Limb (tissue), 2 donors: ENCODE measurements around the gene ZDHHC1.

Experiments
- DNase-seq, 2 donors: peaks; one replicate each; pipeline ENCODE4 v3.0.0-alpha.2; 2016; ENCODE audit errors: extremely low spot score in 2 of 2

Gene ZDHHC1

DNA sequence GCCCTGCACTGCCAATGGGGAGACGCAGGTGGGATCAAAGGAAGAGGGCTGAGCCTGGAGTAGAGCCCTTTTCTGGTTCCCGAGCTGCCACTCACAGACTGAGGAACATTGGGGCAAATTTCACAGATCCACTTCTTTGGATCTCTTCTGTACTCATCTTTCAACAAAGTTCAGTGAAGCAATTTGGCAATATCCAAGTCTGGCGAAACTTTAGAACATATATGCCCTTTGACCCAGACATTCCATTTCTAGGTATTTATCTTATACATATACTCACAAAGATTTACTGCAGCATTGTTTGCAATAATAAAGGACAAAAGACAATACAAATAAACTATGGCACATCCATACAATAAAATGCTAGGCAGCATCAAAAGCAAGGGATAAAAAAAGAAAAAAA, 4.9 kb downstream of the ZDHHC1 start:
- DNase-seq, result no peak

DNA sequence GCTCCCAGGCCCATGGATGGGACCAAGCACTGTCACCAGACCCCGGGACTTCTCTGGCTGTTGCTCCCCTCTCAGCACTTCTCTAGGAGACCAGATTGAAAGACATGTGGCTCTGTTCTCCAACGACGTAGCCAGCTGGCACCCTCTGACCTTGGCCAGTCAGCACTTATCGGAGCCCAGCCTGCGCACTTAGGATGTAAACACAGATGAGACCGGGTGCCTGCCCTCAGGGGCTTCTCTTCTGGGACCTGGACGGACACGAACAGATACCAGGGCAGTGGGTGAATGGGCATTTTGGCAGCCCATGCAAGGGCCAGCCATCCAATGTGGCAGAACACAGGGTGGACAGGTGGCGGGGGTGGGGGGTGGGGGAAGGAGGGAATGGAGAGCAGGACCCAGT, 6.6 kb downstream of the ZDHHC1 start:
- DNase-seq, result no peak

DNA sequence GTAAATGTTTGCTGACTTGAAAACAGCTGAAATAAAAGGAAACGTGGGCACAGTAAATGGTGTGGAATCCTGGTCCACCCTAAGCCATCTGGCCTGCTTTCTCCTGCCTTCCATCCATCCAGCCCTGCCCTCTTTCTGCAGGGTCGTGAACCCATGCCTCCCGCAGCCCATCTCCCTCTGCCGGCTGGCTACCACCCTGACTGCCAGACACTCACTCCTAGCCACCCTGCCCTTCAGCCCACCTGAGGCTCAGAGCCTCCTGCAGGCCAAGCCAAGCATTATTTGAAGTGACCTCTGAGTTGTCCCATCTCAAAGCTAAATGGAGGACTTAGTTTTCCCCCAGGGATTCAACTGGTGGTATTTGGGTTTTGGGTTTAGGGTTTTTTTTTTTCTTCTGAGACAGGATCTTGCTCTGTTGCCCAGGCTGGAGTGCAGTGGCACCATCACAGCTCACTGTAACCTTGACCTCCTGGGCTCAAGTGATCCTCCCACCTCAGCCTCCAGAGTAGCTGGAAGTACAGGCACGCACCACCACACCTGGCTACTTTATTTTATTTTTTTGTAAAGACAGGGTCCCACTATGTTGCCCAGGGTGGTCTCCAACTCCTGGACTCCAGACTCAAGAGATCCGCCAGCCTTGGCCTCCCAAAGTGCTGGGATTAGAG, 8.4 kb downstream of the ZDHHC1 start:
- no peak for DNase-seq

DNA sequence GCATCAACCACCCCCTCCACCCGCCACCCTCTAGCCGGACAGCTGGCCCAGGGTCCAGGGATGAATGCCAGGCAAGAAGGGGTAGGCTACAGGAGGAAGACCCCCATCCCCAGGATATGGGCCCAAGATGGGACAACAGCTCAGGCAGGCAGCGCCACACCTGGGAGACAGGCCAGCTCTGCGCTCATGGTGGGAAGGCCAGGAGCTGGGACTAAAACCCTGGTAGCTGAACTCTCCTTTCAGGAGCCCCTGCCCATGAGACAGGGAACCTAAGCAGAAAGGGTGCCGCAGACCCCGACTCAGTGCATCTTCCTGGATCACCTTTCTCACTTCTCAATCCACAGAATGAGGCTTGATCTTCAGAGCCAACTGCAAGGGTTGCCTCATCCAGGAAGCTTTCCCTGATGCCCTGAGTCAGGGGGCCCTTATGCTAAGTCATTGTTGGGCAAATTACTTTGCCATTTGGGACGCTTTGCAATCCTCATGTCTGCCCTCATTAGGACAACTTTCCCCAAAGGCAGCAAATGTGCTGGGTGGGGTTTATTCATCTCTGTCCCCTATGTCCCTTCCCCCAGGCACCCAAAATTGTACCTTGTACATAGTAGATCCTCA, 9.0 kb downstream of the ZDHHC1 start:
- DNase-seq, result no peak

DNA sequence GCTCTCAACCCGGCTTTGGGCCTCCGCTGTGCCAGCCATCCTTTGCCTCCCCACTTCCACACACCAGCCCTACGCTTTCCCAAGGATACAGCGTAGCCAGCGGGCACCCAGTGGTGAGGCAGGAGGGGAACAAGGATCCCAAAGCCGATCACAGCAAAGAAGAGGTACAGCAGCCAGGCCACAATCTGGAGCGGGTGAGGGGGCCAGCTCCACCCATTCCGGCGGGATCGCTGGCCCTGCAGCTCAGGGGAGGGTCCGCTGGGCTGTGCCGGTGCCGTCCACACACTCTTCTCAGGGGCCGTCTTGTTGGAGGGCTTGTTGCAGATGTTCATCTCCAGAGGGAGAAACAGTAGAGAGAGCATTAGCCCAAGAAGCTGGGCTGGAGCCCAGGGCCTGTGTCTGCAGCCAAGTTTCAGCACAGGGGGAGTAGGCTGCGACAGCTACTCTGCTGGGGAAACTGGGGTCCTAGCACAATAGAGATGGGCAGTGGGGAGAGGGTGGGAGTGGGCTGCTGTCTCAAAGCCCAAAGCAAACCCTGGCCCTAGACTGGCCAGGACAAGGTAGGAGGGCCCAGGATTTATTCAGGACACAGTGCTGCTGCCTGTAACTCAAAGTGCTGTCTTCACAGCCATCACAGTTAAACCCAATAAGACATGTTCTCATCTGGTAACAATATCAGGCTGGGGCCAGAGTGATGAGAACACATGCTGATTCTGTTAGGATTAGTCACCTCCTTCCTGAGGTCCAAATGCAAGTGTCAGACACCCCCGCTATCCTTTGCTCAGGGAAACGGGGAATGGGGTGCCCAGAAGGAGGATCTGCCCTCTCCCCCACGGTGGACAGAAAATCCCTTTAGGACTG, 9.9 kb downstream of the ZDHHC1 start:
- peak in 1 of 2 donors; percentile 56 for DNase-seq

DNA sequence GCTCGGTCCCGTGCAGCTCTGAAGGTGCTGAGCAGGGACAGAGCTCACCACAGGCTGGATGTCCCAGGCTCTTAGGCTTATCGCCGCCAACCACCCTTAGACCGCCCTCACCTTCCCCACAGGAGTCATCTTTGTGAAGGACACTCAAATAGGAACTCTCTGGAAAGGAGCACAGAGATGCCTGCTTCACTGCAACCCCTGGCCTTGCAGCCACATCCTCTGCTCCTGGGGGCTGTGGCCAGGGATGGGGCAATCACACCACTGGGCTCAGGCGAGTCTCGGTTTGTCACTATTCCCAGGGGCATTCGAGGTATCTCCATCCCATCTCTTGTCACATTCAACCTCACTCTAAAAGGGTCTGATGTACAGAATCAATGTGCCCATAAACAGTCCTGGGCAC, 10.9 kb downstream of the ZDHHC1 start:
- DNase-seq, result no peak

DNA sequence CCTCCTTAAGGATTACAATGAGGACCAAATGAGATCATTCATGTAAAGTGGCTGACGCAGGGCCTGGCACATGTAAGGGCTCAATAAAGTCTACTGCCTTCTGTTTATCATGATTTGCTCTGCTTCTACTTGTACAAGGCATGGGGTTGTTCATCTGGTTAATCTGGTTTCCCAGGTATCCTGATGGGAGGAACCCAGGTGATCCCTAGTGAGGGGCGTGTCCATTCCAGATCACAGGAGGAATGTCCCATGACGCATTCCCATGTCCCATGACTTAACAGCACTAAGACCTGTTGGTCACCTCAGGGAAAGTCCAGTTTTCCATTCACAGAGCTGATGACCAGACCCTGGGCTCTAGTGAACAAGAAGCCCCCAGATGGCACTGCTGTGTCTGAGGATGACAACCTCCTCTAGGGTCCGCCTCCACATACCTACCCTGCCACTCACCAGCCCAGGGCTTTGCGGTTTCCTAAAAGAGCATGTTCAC, 11.5 kb downstream of the ZDHHC1 start:
- no peak for DNase-seq

DNA sequence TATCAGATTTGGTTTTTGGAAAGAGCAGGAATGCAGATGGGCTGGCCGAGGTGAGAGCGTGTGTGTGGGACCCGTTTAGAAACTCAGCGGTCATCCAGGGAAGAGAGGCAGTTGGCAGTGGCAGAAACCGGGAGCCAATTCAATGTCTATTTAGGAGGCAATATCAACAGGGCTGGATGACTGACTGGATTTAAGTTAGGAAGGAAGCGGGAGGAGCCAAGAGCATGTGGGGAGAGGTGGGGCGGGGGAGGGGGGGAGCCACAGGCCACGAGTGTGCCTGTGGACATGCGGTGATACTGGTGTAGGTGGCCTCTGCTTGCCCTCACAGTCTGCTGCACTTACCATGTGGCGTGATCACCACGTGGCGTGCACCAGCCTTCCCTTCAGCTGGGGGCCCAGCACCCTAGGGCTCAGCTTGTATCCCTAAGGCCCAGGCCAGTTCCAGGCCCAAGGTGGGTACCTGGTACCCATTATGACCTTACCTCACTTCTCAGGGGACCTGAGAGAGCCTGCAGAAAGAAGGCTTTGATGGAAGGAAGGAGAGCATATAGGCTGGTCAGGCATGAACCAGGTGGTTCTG, 12.2 kb downstream of the ZDHHC1 start:
- no peak for DNase-seq

DNA sequence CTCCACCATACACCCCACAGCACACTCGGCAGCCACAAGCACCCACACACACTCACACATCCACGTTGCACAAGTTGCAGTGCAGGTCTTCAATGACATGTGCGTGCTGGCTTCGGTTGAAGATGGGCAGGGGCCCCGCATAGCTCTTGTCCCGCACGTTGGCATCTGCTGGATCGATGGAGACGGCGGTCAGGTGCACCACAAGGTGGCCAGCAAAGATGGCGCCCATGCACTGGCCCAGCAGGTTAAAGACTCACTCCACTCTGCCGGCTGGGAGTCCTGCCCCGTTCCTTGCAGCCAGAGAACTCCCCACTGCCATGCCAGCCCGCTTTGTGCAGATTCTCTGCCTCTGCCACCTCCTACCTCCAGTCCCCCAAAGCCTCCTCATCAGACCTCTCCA, 15.4 kb downstream of the ZDHHC1 start:
- no peak for DNase-seq

DNA sequence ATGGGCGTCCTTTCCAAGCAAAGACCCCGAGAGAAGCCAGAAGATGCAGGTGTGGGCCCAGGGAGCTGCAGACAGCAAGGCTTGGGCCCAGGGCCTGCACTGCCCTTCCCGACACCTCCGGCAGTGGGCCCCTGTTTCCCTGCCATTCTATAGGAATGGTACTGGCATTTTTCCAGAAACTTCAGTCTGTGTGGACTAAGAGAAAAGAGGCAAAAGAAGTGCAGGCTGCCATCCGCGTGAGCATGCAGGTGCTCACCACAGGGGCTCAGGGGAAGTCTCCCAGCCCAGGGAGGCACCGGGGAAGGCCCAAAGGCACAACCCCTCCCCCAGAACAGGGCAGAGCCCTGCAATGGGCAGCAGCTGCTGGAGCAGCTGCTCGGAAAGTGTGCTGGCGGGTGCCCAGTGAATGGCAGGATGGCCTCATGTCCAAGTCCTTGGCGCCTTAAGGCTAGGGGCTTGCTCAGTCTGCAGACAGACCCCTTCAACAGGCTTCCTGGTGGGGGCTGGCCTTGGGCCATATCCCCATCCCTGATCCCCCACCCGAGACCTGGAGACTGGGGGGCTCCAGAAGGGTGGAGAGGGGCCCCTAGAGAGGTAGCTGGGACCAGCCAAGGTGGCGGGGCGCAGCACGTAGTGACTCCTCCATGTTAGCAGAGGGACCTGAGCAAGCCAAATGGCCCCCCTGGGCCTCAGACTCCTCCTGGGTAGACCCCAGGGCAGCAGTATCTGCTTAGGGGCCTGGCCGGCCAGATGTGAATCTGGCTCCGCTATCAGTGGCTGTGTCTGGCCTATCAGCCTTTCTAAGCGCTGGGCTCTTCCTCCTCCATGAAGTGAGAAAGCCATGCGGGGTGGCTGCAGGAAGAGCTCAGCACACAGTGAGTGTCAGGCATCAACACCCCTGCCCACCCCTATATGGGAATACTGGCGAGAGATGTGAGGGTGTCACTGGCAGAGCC, 16.2 kb downstream of the ZDHHC1 start:
- DNase-seq, result peak; percentile 50 to 69

DNA sequence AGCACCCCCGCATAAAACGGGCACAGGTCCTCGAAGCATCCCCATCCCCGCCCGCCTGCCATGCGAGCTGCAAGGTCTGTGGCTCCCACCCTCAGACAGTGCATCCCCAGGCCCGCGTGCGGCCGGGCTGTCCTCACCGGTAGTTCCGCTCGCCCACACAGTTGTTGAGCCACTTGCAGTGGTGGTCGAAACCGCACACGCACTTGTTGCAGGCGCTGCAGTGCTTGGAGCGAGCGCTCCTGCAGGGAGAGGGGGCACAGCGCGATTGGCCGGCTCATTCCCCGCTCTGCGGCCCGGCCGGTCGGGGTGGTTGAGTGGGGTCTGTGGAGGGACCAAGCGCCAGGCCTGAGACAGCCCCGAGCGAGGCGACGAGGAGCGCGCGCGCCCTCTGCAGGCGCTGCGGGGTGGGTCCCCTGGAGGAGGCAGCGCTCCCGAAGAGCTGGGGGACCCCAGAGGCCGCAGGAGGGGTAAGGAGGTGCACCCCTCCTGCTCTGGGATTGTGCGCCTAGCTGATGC, 17.0 kb downstream of the ZDHHC1 start:
- DNase-seq, result peak; percentile 61 to 80

DNA sequence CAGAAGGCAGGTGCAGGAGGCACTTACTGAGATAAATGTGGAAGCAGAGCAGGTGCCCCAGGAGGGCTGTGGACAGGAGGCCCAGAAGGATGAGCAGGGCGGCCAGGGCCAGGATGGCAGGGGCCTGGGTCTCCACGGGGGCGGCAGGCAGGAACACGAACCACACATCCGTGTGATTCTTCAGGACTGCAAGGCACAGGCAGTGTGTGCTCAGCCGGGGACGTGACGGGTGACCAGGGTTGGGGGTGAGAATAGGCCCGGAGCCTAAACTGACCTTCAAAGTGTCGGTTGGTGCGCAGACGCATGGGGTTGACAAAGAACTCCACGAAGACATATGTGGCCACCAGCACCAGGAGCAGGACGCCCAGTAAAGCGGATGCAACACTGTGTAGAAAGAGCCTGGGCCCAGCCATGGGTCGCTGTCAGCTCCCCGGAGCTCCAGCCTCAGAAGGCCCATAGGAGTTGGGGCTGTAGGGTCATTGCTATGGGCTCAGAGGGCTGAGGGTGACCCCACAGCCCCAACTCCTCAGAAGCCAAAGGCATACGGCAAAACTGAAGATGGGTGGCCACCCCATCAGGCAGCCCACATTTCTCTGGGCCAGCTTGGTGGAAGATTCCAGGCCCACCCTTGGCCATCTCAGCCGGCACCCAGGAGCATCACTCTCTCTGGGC, 17.6 kb downstream of the ZDHHC1 start:
- no peak for DNase-seq

DNA sequence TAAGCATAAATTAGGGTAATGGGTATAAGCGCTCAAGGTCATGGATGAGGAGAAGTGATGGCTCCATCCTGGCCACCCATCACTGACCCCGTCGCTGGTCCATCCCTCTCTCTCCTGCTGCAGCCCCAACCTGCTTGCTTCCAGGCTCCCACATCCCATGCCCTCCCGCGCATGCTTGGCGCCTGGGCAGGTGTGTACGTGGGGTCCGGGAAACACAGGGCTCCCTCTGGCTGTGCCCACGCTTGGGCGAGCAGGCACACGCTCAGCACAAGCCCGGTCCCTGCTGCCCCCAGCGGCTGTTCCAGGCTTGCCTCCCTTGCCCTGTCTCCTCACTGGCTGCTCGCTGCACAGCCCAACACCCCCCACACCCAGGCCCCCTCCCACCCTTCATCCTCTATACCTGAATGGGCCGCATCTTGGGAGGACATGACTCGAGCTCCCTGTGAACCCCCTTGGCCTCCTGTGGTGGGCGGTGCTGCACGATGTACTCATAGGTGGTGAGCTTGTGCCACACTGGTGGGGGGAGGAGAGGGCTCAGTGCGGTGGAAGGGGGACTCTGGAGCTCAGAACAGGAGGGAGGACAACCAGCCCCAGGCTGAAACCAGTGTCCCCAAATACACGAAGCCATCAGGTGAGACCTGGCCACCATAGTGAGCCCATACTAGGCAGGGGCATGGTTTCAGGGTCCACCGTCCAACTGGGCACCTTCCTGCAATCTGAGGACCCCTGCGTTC, 18.3 kb downstream of the ZDHHC1 start:
- no peak for DNase-seq

DNA sequence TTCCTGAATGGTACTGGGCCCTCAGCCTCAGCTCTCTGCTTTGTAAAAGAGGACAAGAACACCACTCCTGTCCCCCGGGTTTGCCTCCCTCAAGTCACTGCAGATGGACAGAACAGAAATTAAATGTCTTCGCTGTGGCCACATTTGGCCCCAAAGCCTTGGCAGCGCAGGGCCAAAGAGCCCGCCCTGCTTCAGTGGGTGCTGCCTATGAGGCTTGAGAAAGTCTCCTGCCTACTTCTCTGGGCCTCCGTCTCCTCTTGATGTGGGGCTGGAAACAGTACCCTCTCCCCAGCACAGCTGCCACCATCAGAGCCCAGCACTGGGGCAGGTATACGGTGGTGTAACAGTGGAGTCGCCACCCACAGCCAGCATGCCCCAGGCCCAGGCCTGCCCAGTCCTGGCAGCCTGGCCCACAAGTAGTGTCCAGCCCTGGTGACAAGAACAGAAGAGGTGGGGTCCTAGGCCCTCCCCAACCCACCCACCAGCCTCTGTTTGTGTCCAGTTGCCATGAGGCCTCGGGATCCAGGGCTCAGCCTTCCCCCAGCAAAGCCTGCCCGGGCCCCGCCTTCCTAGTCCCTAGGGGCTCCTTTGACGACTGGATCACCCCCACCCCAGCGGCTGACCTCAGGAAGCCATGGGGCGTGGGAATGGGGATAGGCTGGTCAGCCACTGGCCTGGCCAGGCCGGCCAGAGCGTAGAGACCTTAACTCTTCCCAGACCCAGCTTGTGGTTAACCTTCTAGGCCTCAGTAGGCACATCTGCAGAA, 19.1 kb downstream of the ZDHHC1 start:
- DNase-seq, result no peak

DNA sequence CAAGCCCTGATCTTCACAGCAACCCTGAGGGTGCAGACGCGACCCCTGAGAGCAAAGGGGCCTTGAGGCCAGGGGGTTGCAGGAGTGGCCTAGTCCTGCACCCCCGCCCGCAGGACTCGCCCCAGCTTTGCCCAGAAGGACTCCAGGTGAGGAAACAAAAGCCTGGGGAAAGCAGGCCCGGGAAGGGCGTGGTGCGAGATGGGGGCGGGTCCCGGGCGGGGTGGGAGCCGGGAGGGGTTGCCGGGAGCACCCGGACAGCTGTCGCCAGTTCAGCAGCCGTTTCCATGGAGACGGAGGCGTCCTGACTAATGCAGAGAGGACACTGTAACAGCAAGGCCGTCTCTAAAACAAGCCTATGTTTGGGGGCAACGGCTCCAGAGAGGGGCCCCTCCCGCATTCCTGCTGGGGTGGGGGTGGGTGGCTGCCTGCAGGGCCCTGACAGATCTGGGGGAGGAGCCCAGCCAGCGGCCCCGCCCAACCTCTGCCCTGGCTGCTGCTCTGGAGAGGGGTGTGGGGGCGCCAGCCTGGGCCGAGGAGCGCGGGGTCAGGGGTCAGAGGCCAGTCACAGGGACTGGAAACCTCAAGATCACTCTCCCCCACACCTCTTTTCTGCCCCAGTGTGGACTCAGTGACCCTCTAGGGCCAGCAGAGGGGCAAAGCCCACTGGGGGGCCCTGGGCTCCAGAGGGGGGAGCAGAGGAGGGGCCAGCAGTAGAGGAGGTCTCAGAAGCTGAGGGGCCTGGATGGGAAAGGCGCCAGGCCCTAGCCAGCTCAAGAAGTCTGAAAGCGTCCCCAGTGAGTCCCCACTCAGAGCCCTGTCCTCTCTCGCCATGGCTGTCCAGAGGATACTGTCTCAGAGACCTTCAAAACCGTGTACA, 19.9 kb downstream of the ZDHHC1 start:
- peak; percentile 86 to 90 for DNase-seq

DNA sequence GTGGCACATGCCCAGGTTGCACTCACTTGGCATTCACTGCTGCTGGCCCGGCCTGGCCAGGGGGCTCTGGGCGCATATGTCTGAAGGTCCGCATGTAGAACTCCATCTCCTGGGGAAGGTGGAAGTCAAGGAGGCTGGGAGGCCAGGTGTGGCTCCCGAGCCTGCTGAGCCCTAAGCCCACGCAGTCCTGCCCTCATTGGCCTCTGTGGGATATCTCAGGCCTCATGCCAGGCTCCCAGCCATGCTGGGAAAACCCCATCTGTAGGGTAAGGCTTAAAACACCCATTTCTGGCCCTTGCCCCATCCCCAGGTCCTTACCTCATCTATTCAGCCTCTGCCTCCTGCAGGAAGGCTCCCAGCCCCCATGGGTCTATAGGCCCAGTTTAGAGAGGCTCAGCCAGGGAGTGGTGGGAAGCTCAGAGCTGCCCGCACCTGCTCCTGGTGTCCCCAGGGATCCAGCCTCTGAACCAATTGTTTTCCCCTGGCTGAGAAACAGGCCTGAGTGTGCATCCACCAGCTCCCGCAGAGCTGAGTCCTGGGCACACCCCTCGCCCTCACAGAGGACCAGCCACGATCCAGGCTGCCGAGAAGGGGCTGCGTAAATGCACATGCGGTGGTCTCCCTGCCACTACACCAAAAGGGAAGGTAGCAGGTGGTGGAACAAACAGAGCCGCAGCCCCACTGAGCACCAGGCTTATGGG, 20.7 kb downstream of the ZDHHC1 start:
- peak in 1 of 2 donors; percentile 57 for DNase-seq

DNA sequence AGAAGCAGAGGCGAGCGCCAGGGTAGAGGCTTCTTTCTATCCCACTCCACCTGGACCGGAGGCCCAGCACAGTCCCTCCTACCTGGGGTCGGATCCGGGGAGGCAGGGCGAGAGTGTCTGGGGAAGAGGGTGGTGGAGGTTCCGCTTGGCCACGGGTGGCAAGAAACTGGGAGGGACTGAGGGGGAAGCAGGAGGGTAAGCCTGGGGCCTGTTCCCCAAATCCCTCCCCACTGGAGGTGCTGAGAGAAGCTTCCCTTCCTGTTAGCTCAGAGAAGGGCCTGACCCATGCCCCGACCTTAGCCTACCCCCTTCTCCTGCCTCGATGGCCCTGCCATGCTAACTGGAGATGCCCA, 21.2 kb downstream of the ZDHHC1 start:
- DNase-seq, result peak in 1 of 2 donors; percentile 46
